ENCODE results near the gene PRRC2A. TPM values are rescaled to one million over a fixed set of nuclear protein-coding genes. Genes with fewer than 3 reads are reported as not detected.

The PRRC2A gene
- total and polyA plus RNA-seq, 8 donors = 49.4 to 125 (median 93.7) TPM

DNA sequence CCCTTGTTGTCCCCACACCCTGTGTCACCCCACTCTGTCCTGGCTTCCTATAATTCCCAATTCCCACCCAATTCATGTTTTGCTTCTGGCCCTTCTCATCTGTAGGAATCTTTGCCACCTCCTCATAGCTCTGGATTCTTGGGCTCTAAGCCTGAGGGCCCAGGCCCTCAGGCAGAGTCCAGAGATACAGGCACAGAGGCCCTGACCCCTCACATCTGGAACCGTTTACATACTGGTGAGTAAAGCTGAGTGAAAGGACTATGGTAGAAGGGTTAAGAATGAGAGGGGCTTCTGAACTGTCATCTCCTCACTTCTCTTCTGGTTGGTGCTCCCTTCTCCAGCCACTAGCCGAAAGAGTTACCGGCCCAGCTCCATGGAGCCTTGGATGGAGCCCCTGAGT, 13.6 kb downstream of the PRRC2A start:
- DNase-seq = no peak
- WGBS, 5 donors = 76 to 96% (median 91%) methylated on average over 3 of the region's 3 CpGs
- no peaks in the 10 kb centered on the region for H3K9me3 ChIP-seq
- TF ChIP-seq POLR2AphosphoS5 (IDR thresholded peaks at IDR 0.05) (no peak), EP300 (IDR thresholded peaks at IDR 0.05) (no peak), CTCF (IDR thresholded peaks at IDR 0.05) (no peak), POLR2A (IDR thresholded peaks at IDR 0.05) (no peak)
- peaks cover 91 to 100% (median 100%) of the 10 kb centered on the region in 4 donors for H3K36me3 ChIP-seq
- H3K4me3 ChIP-seq = no peak overlapping the region
- no peak overlapping the region for H3K27ac ChIP-seq
- H3K4me1 ChIP-seq = no peaks in the 10 kb centered on the region
- intact Hi-C loops (cut with DNase I; ENCODE audit: low total_unique reads) = no loop called here
- no peaks in the 10 kb centered on the region for H3K27me3 ChIP-seq

DNA sequence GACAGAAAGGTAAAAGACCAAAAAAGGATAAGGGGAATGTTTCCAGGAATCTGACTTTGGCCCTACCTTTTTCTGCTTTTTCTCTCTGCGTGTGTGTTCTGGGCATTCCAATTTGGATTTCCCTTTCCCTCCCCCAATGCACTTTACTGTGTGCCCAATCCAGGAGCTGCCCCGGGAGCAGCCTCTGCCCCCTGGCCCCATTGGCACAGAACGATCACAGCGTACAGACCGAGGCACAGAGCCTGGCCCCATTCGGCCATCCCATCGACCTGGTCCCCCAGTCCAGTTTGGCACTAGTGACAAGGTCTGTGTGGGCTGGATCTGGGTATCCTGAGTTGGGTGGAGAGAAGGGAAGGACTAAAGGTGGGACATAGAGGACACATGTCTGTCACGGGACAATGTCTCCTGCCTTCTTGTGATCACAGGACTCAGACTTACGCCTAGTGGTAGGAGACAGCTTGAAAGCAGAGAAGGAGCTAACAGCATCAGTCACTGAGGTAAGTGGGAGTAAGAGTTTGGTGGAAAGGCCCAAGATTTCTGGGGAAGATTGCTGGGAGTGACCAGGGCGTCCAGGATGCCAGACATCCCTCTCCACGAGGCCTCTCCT, 14.6 kb downstream of the PRRC2A start:
- Histone ChIP-seq H3K9me3 (no peaks in the 10 kb centered on the region), H3K27me3 (no peaks in the 10 kb centered on the region), H3K4me1 (no peaks in the 10 kb centered on the region), H3K36me3 (peaks cover 91 to 100% (median 100%) of the 10 kb centered on the region in 4 donors), H3K4me3 (no peak overlapping the region), H3K27ac (no peak overlapping the region)
- TF ChIP-seq CTCF (IDR thresholded peaks at IDR 0.05) (no peak), POLR2A (IDR thresholded peaks at IDR 0.05) (no peak), POLR2AphosphoS5 (IDR thresholded peaks at IDR 0.05) (no peak), EP300 (IDR thresholded peaks at IDR 0.05) (no peak)
- 65 to 80% (median 76%) methylated on average over 11 of the region's 11 CpGs for WGBS, 5 donors
- intact Hi-C loops (cut with DNase I; ENCODE audit: low total_unique reads) = no loop called here
- no peak for DNase-seq

DNA sequence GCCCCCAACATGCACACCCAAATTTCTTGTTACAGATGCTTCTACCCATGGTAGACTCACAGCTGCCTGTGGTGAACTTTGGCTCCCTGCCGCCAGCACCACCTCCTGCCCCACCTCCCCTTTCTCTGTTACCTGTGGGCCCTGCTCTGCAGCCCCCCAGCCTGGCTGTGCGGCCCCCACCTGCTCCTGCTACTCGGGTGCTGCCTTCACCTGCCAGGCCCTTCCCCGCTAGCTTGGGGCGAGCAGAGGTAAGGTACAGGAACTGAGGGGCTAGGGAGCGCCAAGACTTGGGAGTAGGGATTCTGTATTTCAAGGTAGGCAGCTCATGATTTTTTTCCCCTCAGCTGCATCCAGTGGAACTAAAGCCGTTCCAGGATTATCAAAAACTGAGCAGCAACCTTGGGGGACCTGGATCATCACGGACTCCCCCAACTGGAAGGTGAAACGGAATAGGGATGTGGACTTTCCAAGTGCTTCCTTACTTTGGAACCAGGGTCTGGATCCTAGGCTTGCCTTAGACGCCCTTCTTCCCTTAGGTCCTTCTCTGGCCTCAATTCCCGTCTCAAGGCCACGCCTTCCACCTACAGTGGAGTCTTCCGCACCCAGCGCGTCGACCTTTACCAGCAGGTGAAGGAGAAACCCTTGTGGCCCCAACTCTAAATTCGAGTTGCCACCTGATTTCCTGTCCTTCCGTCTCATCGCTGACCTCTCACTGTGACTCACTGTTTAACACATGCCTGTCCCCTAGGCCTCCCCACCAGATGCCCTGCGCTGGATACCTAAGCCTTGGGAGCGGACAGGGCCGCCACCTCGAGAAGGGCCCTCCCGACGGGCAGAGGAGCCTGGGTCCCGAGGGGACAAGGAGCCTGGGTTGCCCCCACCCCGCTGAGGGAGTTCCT, 16.4 kb downstream of the PRRC2A start:
- intact Hi-C loops (cut with DNase I; ENCODE audit: low total_unique reads) = no loop called here
- no peak for DNase-seq
- Histone ChIP-seq H3K4me3 (no peak overlapping the region), H3K36me3 (peaks cover 91 to 100% (median 100%) of the 10 kb centered on the region in 4 donors), H3K27ac (peak overlapping the region in 1 of 5 donors; percentile 8), H3K4me1 (no peaks in the 10 kb centered on the region), H3K9me3 (no peaks in the 10 kb centered on the region), H3K27me3 (no peaks in the 10 kb centered on the region)
- WGBS, 5 donors = 75 to 79% (median 77%) methylated on average over 27 of the region's 27 CpGs
- no peak for TF ChIP-seq EP300 (IDR thresholded peaks at IDR 0.05)
- TF ChIP-seq CTCF (IDR thresholded peaks at IDR 0.05) = no peak
- no peak for TF ChIP-seq POLR2A (IDR thresholded peaks at IDR 0.05)
- TF ChIP-seq POLR2AphosphoS5 (IDR thresholded peaks at IDR 0.05) = no peak

DNA sequence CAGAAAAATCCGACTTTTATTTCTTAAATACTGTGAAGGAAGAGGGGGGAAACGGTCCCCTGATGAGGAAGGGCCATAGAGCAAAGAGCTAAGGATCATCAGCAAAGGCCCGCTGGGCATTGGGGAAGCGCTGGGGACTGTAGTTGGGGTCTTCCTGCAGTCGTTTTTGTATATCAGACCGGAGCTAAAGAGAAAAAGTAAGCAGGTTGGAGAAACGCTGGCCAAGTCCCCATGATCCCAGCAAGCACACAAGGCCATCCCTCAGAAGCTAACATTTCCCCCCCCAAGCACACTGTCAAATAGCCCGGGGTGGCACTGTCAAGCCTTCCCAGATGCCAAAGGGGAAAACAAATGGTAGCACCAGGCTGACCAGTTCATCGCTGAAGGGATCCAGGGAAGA, 18.5 kb downstream of the PRRC2A start:
- no peaks in the 10 kb centered on the region for H3K27me3 ChIP-seq
- DNase-seq = no peak
- no peak overlapping the region for H3K4me3 ChIP-seq
- WGBS, 5 donors = 72 to 81% (median 78%) methylated on average over 9 of the region's 9 CpGs
- H3K4me1 ChIP-seq = no peaks in the 10 kb centered on the region
- H3K27ac ChIP-seq = no peak overlapping the region
- intact Hi-C loops (cut with DNase I; ENCODE audit: low total_unique reads) = no loop called here
- no peaks in the 10 kb centered on the region for H3K9me3 ChIP-seq
- TF ChIP-seq POLR2AphosphoS5 (IDR thresholded peaks at IDR 0.05) = no peak
- no peak for TF ChIP-seq POLR2A (IDR thresholded peaks at IDR 0.05)
- no peak for TF ChIP-seq EP300 (IDR thresholded peaks at IDR 0.05)
- TF ChIP-seq CTCF (IDR thresholded peaks at IDR 0.05) = no peak
- peaks cover 92 to 100% (median 100%) of the 10 kb centered on the region in 4 donors for H3K36me3 ChIP-seq
